Stimulated activated CD4-positive, alpha-beta T cell treated with anti-CD3 and anti-CD28 coated beads, Interleukin-15, amount 100 ng/mL, for 48 hours (primary cell): Measurements from ENCODE around the gene SLC12A2.

Source experiments
- DNase-seq, 2 donors: peaks; one replicate each; pipeline ENCODE4 v3.0.0-alpha.2; 2020; ENCODE audit warnings: low read depth in 2 of 2

SLC12A2 gene

GRCh38 chr5:128225245-128226030 lies 141.9 kb downstream of the SLC12A2 start:
- no peak for DNase-seq

GRCh38 chr5:128228008-128228407 lies 144.4 kb downstream of the SLC12A2 start:
- DNase-seq = no peak

DNA sequence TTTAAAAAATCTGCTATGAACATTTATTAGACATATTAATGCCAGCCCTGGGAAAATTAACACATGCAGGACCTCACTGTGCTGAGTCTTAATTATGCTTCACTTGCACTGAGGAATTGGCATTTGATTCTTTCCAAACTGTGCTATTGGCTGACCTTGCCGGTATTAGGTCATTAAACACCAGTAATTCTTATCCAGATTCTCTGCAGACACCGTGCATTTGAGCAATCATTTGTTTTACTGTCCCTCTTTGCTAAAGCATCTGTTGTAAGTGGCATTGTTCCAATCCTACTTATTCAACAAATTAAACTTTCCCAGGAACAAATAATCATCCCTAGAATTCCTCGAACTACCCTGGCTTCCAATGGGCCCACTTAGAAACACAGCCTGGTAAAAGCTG lies 145.0 kb downstream of the SLC12A2 start:
- DNase-seq = no peak

GRCh38 chr5:128234928-128235641 lies 151.5 kb downstream of the SLC12A2 start:
- DNase-seq = no peak

DNA sequence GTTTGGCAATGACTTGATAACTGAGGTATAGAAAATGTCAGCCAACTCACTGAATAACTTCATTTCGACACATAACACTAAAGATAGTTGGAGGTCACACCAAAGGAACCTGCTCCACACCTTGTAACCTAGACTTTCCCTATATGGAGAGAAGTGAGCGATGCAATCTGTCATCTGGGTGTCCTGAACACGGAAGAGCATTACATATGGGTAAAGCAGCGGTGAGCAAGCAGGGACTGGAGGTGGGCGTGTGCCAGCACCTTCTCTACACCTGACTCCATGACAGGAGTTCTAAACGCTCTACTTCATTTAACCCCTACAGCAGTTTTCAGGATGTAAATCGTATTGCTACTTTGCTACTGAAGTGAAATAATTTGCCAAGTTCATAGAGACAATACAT lies 152.8 kb downstream of the SLC12A2 start:
- no peak for DNase-seq

- no peak for DNase-seq
Measured at GRCh38 chr5:128237000-128237399, 153.4 kb downstream of the SLC12A2 start.

DNA sequence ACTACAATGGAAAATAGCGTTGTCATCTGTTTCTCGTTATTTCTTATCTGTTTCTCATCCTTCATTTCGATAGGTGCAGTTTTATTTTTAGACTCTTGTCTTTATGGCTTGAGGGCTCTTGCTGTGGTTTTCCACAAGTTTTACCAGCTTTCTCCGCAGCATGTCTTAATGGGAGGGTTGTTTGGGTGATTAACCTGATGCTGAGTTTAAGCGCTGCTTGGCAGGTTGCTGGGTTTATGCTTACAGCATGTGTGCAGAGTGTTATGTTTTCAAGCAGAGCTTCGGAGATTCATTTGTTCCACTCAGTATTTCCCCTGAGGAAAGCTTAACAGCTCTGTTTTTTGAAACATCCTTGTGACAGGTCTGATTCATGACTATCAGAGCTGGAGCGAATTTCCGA lies 154.0 kb downstream of the SLC12A2 start:
- DNase-seq = no peak
